NK-92 (cell line): ENCODE data around the gene ST7.
A peak's percentile ranks its signal among the peaks of the same experiment; 100 is the strongest.
"Not testable (repeated sequence)": the region's sequence is repeated elsewhere in the genome, so short reads cannot be mapped to it uniquely, and the experiment has no call there.

Source experiments
- DNase-seq: peaks from one replicate; lab custom pipeline; 2025; ENCODE audit not compliant: unreplicated experiment; lab: John Stamatoyannopoulos, UW

Gene ST7

GRCh38 chr7:116953372-116953905 is at the start of gene ST7:
Gene ST7, plus strand, starts transcription at chr7:116953501. Its CDS starts 40 bp downstream, at chr7:116953541.
- no peak for DNase-seq

- DNase-seq: no peak
Observed at GRCh38 chr7:116906391-116906790, 46.9 kb upstream of the ST7 start.

GRCh38 chr7:116910383-116910782 is 42.9 kb upstream of the ST7 start:
- DNase-seq: no peak

DNA sequence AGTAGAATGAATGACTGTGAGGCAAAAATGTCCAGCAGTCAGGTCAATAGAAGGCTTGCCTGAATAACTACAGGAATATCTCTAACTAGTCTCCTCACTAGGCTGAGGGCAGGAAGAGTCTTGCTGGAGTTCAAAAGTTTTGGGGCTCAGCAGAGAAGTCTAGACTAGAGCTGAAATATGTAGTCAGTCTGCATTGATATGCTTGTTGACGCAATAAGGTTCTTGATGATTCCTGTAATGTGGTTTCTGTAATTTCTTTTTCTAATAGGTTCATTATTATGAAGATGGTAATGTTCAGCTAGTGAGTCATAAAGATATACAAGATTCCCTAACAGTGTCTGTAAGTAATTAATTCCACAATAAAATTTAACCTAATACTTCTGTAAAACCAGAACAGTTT is 41.5 kb upstream of the ST7 start:
- no peak for DNase-seq

GRCh38 chr7:116912269-116912909 is 40.9 kb upstream of the ST7 start:
- no peak for DNase-seq

DNA sequence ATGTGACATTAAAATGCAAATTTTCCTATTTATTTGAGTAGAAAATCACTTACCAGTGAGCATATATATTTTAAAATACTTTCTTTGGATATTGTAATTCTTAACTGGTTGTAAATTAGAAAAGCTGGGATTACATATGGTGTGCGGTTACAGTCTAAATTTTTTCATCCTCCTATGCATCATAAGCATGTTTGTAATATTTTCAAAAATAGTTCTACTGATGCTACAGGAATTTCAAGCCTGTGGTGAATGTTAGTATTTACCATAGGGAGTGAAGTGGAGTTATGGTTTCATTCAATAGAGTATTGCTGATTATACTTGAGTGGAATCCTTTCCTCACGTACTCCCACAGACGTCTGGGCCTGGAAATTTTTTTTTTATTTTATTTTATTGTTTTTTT is 34.6 kb upstream of the ST7 start:
- DNase-seq: no peak

DNA sequence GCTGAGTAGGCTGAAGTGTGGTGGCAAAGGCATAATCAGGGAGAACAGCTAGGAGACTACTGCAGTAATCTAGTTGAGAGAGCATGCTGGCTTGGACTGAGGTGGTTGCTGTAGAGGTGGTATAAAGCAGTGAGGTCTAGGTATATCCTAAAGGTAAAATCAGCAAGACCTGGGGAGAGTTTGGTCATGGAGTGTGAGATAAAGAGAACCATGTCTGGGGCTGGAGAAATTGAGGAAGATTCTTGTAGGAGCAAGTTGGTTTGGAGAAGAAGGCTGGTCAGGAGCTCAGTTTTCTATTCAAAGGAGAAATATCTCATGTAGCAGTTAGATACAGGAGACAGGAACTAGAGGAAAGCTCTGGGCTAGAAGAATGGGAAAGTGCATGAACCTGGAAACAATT is 32.9 kb upstream of the ST7 start:
- DNase-seq: no peak

GRCh38 chr7:116922545-116922944 is 30.8 kb upstream of the ST7 start:
- DNase-seq: no peak

DNA sequence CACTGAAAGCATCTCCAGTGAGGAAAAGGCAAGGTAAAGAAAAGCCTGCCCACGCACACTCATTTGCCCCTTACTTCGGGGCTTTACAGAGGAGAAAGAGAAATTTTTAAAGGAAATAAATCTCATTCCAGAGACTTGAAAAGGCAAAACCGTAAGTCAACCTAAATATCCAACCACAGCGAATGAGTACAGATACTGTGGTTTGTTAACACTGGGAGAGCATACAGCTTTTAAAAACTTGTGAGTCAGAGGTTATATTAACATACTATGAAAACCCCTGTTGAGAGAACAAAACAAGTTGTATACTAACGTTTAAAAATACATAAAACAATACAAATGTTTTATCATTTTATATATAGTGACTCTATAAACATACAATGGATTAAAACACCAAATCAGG is 28.6 kb upstream of the ST7 start:
- DNase-seq: no peak

GRCh38 chr7:116929021-116929420 is 24.3 kb upstream of the ST7 start:
- DNase-seq: no peak

GRCh38 chr7:116929914-116930913 is 23.1 kb upstream of the ST7 start:
- peak; percentile 18 for DNase-seq

DNA sequence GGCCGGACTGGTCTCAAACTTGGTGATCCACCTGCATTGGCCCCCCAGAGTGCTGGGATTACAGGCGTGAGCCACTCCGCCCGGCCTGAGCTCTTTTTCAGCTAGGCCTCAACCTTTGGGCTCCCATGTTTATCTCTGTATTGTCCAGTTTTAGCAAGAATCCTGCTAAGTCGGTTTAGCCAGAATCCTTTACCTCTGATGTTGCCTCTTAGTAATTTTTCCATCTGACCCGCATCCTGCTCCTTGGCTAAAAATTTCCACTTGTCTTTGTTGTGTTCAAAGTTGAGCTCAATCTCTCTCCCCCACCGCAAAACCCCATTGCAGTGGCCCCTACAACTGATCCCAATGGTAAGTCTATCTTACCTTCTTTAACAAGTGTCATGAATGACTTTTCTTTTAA is 20.7 kb upstream of the ST7 start:
- DNase-seq: no peak

DNA sequence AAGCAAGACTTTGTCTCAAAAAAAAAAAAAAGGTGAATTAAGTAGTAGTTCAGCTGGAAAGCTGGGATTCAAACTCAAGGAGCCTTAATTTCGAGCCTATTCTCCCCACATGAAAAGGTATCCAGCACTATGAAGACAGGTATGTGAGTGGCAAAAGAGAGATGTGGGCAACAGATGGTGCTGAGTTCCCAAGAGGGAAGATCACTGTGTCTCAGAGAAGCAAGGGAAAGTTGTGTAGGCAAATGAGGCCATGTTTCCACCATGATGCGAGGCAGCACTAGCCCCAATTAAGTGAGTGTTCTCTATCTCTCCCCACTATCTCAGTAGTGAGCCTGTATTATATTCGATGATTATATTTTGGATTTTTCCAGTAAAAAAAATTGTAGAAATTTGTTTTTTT is 19.8 kb upstream of the ST7 start:
- DNase-seq: no peak

DNA sequence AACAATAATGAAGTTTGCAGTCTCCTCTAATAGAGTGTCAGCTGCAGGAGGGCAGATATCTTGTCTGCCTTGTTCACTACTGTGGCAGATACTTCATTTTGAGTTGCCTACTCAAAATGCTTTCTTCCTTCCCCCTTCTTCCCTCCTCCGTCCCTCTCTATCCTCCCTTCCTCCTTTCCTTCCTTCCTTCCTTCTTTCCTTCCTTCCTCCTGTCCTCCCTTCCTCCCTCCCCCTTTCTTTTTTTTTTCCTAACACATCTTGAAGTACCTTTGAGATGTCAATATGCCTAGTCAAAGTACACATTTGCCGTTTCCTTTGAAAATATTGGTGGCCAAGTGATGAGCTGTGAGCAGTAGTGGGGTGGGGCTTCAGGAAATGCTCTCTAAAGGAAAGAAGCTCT is 18.7 kb upstream of the ST7 start:
- DNase-seq: no peak

- not testable (repeated sequence) for DNase-seq
Observed at GRCh38 chr7:116936844-116937243, 16.5 kb upstream of the ST7 start.

DNA sequence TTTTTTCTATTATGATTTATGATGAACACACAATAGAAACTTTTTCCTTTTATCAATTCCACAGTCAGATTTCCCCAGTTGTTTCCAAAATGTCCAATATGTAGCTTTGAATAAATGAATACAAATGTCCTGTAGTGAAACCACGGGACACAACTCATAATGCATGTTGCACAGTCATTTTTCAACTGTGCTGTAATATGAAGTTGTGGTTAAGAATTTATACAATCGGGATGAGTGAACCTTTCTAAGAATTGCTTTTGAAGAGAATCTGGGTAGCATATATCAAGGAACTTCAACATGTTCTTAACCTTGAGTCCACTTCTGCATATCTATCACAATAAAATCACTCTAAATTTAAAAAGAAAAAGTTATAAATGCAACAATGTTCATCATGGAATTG is 14.6 kb upstream of the ST7 start:
- no peak for DNase-seq

DNA sequence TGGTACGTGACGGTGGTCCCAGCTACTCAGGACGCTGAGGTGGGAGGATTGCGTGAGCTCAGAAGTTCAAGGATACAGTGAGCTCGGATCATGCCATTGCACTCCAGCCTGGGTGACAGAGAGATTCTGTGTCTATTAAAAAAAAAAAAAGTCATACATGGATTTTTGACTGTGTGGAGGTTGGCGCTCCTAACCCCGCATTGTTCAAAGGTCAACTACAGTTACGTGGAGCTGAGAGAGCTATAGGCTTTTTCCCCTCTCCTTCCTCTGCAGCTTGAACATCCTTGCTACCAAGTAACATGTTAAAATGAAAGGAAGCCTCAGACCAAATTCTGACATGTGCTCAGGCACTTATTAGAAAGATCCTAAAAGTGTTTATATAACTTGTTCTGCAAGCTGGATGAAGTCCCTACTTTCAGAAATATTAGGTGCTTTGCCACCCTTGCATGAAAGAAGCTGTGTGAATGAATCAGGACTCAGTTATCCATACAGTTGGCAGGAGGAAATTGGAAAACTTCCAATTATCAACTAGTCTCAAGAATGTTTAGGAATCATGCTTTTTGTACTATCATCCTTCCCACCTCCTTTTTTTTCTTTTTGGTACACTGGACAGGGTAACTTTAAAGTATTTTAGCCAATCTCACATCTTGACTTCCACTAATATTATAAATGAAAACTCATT is 12.5 kb upstream of the ST7 start:
- DNase-seq: no peak

- no peak for DNase-seq
Observed at GRCh38 chr7:116942504-116942903, 10.8 kb upstream of the ST7 start.

- DNase-seq: no peak
Observed at GRCh38 chr7:116948934-116949333, 4.4 kb upstream of the ST7 start.

GRCh38 chr7:116949941-116950801 is 3.1 kb upstream of the ST7 start:
- no peak for DNase-seq
